Neutrophil (primary cell): ENCODE data around the gene SAXO2.

Experiments
- H3K27ac ChIP-seq: fragments of 200-600 bp; sonication (generic); 2 replicates; pipeline ENCODE4 v1.5.1; 2016; ENCODE audit warnings: mild to moderate bottlenecking, moderate library complexity
- H3K27me3 ChIP-seq: fragments of 200-600 bp; sonication (generic); 2 replicates; pipeline ENCODE4 v1.6.0; 2016; ENCODE audit warnings: mild to moderate bottlenecking
- H3K36me3 ChIP-seq: fragments of 200-600 bp; sonication (generic); 2 replicates; pipeline ENCODE4 v1.5.1; 2017
- H3K4me1 ChIP-seq, 2 experiments: fragments of 200-600 bp in 1 of 2; sonication (generic) in 1 of 2; 1 replicate in 1 of 2; 2 replicates in 1 of 2; pipeline versions ENCODE4 v1.5.1 to v1.6.1; 2013 to 2016; ENCODE audit warnings: low read depth in 1 of 2, low read length in 1 of 2, mild to moderate bottlenecking in 1 of 2, moderate library complexity in 1 of 2; ENCODE audit not compliant: control insufficient read depth in 1 of 2, insufficient read depth in 1 of 2
- H3K4me3 ChIP-seq, 2 experiments: fragments of 200-600 bp in 1 of 2; sonication (generic) in 1 of 2; 1 replicate in 1 of 2; 2 replicates in 1 of 2; pipeline ENCODE4 v1.5.1; 2013 to 2016; ENCODE audit warnings: low read depth in 1 of 2, low read length in 1 of 2, mild to moderate bottlenecking in 1 of 2, moderate library complexity in 1 of 2
- H3K9me3 ChIP-seq: fragments of 200-600 bp; sonication (generic); 2 replicates; pipeline ENCODE4 v1.5.1; 2016
- TF ChIP-seq, protein P1 (sequence below): fragments of 200-600 bp; sonication (generic); IDR thresholded peaks from 2 replicates; pipeline ENCODE4 v1.5.1; 2016; ENCODE audit warnings: antibody characterized with exemption

Gene SAXO2

DNA sequence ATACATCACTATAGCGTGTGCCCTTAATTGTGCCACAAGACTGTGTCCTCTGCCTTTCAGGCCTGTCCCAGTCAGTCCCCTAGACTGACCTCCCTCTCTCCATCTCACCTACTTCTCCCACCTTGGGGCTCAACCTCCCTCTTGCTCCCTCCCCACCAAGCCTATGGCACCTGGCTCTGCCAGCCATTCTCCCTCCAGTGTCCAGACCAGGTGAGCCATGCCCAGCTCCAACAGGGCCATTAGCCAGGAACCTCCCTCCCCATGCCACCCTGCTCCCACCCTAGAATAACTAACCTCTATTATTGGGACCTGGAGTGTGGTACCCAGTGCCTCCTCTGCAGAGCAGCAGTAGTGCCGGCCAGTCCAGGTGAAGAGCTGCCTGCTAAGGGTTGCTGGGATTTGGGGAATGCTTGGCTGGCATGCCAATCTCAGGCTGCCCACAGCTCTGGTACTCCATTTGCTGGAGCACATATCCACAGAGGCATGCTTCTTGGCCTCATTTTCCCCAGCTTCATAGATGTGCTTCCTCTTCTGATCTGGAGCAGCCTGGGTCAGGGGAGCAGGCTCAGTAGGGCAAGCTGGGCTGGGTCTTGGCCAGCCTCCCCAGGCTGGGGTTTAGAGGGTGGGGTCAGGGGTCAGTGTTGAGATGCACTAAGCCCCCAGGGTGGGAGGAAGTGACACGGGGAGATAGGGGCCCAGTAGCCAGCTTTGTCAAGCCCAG is 38.8 kb downstream of the SAXO2 start:
- Histone ChIP-seq H3K27ac (no peak overlapping the region), H3K9me3 (no peaks in the 10 kb centered on the region), H3K27me3 (peaks cover 13% of the 10 kb centered on the region), H3K4me1 (no peaks in the 10 kb centered on the region), H3K36me3 (no peaks in the 10 kb centered on the region), H3K4me3 (no peak overlapping the region)
- TF ChIP-seq, protein P1, sequence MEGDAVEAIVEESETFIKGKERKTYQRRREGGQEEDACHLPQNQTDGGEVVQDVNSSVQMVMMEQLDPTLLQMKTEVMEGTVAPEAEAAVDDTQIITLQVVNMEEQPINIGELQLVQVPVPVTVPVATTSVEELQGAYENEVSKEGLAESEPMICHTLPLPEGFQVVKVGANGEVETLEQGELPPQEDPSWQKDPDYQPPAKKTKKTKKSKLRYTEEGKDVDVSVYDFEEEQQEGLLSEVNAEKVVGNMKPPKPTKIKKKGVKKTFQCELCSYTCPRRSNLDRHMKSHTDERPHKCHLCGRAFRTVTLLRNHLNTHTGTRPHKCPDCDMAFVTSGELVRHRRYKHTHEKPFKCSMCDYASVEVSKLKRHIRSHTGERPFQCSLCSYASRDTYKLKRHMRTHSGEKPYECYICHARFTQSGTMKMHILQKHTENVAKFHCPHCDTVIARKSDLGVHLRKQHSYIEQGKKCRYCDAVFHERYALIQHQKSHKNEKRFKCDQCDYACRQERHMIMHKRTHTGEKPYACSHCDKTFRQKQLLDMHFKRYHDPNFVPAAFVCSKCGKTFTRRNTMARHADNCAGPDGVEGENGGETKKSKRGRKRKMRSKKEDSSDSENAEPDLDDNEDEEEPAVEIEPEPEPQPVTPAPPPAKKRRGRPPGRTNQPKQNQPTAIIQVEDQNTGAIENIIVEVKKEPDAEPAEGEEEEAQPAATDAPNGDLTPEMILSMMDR: no peak

DNA sequence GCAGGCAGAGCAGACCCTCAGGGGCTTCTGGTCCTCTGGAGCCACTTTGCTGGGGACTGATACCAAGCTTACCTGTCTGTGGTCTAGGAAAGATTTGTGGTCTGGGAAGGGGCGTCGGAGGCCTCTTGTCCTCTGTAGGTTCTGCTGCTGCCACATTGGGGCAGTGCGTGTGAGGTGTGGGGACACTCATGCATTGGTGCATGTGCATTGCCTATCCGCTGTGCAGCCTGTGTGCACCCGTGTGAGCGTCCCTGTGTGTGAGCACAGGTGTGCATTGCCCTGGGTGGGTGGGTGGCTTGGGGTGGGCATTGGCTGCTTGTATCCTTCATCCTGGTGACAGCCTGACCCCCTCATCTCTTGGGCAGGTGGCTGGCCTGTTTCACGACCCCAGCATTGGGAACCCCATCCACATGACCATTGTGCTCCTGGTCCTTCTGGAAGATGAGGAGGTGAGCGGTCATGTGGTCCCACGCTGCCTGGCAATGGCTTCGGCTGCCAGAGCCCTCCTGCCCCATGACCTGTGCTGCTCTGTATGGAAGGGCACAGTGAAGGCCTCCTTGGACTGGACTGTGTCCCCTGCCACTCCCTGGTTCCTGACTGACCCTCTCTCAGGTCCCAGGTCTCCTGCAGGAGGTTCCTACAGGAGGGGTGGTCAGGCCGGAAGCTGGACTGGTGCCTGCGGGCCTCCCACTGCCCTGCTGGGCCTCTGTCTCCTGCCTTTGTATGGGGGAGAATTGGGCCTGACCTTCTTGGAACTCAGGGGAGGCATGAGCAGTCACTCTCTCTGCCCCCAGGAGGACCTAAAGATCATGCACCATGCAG is 41.5 kb downstream of the SAXO2 start:
- H3K9me3 ChIP-seq: no peaks in the 10 kb centered on the region
- H3K4me1 ChIP-seq: no peaks in the 10 kb centered on the region
- H3K27ac ChIP-seq: no peak overlapping the region
- H3K36me3 ChIP-seq: no peaks in the 10 kb centered on the region
- TF ChIP-seq, protein P1: no peak
- no peaks in the 10 kb centered on the region for H3K27me3 ChIP-seq
- no peak overlapping the region for H3K4me3 ChIP-seq

DNA sequence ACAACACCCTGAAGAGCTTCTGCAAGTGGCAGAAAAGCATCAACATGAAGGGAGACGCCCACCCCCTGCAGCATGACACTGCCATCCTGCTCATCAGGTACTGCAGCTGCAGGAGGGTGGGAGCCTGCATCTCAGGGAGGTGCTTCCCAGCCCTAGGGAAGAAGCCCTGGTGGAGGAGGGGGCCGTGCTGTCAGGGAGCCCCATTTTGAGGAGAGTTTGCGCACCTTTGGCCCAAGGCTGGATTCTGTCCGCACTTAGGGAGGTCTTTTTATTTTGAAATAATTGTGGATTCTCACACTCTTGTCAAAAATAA is 42.1 kb downstream of the SAXO2 start:
- H3K36me3 ChIP-seq: no peaks in the 10 kb centered on the region
- no peak overlapping the region for H3K27ac ChIP-seq
- no peaks in the 10 kb centered on the region for H3K27me3 ChIP-seq
- no peaks in the 10 kb centered on the region for H3K4me1 ChIP-seq
- TF ChIP-seq, protein P1: no peak
- H3K4me3 ChIP-seq: no peak overlapping the region
- no peaks in the 10 kb centered on the region for H3K9me3 ChIP-seq

DNA sequence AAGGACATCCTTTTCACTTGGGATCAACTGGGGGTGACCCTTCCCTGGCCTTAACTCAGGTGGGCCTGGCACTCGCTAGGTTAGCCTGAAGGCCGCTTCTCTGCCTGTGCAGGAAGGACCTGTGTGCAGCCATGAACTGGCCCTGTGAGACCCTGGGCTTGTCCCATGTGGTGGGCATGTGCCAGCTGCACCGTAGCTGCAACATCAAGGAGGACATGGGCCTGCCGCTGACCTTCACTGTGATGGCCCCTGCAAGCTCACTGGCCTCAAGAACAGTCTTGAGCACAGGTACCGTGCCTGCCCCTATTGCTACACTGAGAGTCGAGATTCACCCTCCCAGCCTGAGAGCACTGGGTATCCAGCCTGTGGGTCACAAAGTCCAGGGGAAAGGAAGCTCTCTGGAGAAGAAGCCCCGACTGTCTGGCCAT is 43.0 kb downstream of the SAXO2 start:
- Histone ChIP-seq H3K27me3 (no peaks in the 10 kb centered on the region), H3K4me1 (no peaks in the 10 kb centered on the region), H3K36me3 (no peaks in the 10 kb centered on the region), H3K27ac (no peak overlapping the region), H3K9me3 (no peaks in the 10 kb centered on the region), H3K4me3 (no peak overlapping the region)
- TF ChIP-seq, protein P1: no peak

DNA sequence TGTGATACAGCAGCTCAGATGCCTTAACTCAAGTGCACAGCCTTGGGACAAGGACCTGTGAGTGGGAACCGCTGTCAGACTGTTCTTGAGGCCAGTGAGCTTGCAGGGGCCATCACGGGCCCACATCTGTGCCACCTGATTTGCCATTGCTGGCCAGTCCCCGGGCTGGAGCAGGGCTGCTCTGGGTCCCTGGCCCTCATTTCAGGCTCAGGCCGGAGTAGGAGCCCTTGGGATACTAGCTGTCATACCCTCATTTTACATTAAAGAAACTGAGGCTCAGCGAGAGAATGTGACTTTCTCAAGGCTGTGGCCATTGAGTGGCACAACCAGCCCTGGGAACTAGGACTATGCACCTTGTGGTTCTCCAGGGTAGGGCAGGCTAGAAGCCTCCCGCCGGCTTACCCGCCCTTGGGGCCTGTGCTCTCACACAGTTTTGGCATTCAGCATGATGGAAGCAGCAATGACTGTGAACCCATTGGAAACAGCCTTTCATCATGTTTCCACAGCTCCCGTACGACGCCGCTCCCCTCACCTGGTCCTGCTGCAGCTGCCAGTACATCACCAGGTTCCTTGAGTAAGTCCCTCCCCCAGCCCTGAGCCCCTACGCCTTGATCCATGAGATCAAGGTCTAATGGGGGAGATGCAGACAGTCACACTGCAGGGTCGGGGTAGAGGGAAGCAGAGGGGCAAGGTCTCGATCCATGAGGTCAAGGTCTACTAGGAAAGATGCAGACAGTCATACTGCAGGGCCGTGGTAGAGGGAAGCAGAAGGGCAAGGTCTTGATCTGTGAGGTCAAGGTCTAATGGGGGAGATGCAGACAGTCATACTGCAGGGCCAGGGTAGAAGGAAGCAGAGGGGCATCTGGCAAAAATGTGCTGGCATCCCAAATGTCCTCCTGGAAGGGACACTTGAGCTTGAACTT is 44.4 kb downstream of the SAXO2 start:
- Histone ChIP-seq H3K36me3 (no peaks in the 10 kb centered on the region), H3K27me3 (no peaks in the 10 kb centered on the region), H3K27ac (no peak overlapping the region), H3K4me1 (no peaks in the 10 kb centered on the region), H3K4me3 (no peak overlapping the region), H3K9me3 (no peaks in the 10 kb centered on the region)
- TF ChIP-seq, protein P1: no peak
